HG03575 (cell line): ENCODE results near the gene DNAJA3.

Experiments
- ATAC-seq: cut with Tn5 transposase; IDR thresholded peaks from one replicate; pipeline ENCODE4 v1.9.1; 2021; ENCODE audit not compliant: unreplicated experiment, insufficient number of reproducible peaks, low FRiP score; ENCODE audit errors: extremely low read depth

Gene DNAJA3

GRCh38 chr16:4494746-4495490 is 69.2 kb downstream of the DNAJA3 start:
- ATAC-seq, result no peak

DNA sequence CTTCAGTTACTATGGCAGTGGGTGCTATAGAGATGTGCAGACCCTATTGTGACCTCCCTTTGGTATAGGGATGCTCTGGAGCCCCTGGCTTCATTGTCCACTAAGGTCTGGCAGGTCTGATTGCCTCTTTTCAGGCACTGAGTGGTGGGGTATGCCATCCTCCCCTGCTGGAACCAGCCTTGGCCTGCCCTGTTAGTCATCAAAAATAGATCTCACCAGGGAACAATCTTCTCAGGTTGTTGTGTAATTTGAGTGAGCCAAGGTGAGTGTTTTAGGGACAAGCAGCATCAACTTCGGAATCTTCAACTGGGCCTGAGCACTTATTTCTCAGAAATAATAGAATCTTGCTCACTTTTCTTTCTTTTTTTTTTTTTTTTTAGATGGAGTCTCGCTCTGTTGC is 70.1 kb downstream of the DNAJA3 start:
- no peak for ATAC-seq

DNA sequence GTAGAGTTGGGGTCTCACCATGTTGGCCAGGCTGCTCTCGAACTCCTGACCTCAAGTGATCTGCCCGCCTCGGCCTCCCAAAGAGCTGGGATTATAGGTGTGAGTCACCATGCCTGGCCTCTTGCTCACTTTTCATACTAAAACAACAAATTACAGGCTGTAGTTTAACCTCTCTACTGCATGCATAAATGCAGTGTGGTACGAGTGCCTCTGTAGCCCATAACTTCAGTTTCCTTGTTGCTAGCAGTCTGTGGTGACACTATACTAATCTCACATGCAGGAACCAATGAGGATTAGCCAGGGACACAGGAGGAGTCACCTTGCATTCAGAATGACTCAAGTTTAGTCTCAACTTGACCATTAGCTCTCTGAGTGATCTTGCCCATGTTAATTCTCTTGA is 70.6 kb downstream of the DNAJA3 start:
- no peak for ATAC-seq

DNA sequence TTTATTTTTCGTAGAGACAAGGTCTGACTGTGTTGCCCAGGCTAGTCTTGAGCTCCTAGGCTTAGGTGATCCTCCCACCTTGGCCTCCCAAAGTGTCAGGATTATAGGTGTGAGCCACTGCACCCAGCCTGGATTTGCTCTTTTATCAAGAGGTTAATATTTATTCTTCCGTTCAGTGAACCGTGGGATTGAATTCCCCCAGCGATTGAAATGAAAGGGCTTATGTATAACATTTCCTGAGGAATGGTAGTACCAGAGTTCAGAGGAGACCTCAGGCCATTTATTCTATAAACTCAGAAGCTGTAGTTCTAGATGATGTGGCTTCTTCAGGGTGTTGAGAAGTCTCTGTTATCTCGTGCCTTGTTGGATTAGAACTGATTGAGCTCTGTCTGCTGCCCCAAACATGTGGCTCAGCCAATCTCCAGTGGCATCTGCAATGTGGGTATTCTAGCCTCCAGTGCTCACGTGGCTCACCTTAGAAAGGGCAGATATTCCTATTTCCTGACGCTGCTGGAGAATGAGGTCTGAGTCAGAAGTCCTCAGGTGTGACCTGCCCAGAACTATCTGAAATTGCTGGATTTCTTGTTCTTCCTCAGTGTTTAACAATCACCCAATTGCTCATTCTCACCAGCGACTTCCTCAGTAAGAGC is 73.0 kb downstream of the DNAJA3 start:
- ATAC-seq, result no peak

GRCh38 chr16:4499196-4499555 is 73.5 kb downstream of the DNAJA3 start:
- no peak for ATAC-seq

DNA sequence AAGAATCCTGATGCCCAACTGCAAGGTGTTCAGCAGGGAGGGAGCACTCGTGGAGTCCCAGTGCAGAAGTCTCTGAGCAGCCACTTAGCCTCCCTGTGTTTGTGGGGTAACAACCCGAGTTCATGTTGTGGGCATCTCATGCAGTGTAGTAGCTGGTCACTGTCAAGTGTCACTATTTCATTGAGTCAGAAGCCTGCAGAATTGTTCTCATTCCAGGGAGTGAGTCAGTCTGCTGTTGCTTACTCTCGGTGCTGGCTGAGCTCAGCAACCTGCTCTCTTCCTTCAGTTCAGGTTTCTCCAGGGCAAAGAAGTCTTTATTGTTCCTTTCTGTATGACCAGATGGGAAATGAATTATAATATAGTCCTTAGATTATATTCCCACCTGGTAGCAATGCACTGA is 74.6 kb downstream of the DNAJA3 start:
- no peak for ATAC-seq

GRCh38 chr16:4501071-4501478 is 75.4 kb downstream of the DNAJA3 start:
- no peak for ATAC-seq

DNA sequence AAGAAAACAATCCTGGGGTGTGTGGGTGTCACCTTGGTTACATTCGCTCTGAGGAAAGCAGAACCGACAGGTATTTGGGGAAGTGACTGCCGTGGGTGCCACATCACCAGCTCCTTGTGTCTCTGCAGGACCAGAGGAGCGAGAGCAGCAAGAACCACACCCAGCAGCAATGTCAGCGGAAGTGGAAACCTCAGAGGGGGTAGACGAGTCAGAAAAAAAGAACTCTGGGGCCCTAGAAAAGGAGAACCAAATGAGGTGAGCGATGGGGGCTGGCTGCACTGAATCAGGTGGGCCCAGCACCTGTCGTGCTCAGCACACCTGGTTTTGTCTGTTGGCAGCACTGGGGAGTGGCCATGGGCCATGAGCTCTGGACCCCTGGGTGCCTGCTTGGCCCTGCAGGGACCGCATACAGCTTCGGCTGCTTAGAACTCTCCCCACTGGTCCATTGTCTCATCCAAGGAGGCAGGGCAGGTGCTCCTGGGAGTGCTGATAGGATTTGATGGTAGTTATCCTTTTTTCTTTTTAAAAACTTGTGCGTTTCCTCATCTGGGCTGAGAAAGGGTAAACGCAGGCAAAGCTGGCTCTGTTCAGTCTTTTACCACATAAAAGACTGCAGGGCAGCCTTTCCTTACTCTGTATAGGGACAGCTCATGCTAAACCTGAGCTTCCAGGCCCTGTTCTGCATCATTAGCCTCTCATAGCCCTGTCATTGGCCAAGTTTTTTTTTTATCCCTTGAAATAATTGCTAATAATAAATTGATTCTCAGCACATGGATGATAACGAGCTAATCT is 79.9 kb downstream of the DNAJA3 start:
- no peak for ATAC-seq
